ENCODE measurements around the gene CNPY3.

CNPY3 gene

GRCh38 chr6:42981836-42982235, 52.6 kb downstream of the CNPY3 start:
- DNase-seq (ENCODE audit: low spot score): no peak

GRCh38 chr6:42984001-42984923, 55.0 kb downstream of the CNPY3 start, which contains the start of gene PPP2R5D:
Gene PPP2R5D (plus strand): TSS chr6:42984570. CDS start chr6:42984678, 108 bp downstream.
- peak; percentile 99 for DNase-seq (ENCODE audit: low spot score)

GRCh38 chr6:42984924-42985475, 55.7 kb downstream of the CNPY3 start:
- DNase-seq (ENCODE audit: low spot score): no peak

DNA sequence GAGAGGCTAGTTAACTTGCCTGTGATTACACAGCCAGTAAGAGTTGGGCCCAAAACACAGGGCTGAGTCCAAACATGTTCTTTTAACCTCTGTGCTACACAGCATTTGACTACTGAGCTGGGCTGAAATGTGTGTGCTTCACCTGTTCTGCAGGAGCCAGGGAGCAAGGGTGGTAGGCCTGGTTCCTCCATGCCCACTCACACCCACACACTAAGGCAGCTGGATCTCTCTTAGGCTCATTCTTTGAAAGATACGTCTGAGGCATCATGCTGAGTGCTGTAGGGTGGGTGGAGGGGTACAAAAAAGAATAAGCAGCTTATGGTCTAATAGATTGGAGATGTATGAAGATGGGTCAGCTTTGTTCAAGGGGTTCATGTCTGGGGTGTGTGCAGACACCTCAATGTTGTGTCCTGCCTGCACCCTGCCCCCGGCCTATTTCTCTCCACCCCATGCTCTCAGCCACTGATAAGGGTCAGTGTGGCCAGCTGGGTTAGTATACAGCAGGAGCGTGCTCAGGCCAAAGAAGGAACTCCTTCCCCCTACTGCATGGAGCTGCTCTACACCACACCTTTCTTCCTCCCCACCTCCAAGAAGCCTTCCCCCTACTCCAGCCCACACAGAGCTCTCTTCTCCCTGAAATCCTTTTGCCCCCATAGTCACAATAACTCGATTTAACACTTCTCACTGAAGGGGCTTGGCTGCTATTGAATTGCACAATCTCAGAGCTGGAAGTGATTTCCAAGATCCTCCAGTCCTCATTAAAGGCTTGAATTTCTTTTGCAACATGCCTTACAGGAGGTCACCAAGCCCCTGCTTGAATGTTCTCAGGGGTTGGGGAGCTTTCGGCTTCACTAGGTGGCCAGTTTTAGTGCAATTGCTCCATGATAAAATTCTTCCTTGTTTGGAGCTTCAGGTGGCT, 58.5 kb downstream of the CNPY3 start:
- DNase-seq (ENCODE audit: low spot score): no peak

GRCh38 chr6:42988486-42989020, 59.3 kb downstream of the CNPY3 start:
- DNase-seq (ENCODE audit: low spot score): no peak

Measured in LoVo (cell line).